Endodermal cell (in vitro differentiated cells): ENCODE measurements around the gene PPP1R12A. TPM values are rescaled to one million over a fixed set of nuclear protein-coding genes. Genes with fewer than 3 reads are reported as not detected.

ENCODE experiments used
- DNase-seq: peaks from one replicate; pipeline ENCODE4 v3.0.0-alpha.2; 2017
- H3K27ac ChIP-seq: 2 replicates; pipeline ENCODE4 v1.5.1; 2013; ENCODE audit warnings: mild to moderate bottlenecking, low read depth, low read length, moderate library complexity
- H3K27me3 ChIP-seq: 2 replicates; pipeline ENCODE4 v1.6.1; 2013; ENCODE audit warnings: mild to moderate bottlenecking, low read length, moderate library complexity; ENCODE audit not compliant: insufficient read depth, control insufficient read depth, poor library complexity, severe bottlenecking
- H3K36me3 ChIP-seq: 2 replicates; pipeline ENCODE4 v1.7.0; 2013; ENCODE audit warnings: mild to moderate bottlenecking, low read length, moderate library complexity; ENCODE audit not compliant: control insufficient read depth, insufficient read depth
- H3K4me1 ChIP-seq: one replicate; pipeline ENCODE4 v1.7.0; 2013; ENCODE audit warnings: low read length; ENCODE audit not compliant: control insufficient read depth, insufficient read depth
- H3K4me3 ChIP-seq: 2 replicates; pipeline ENCODE4 v1.5.1; 2013; ENCODE audit warnings: mild to moderate bottlenecking, low read length, moderate library complexity
- H3K9ac ChIP-seq: 2 replicates; pipeline ENCODE4 v1.6.1; 2013; ENCODE audit warnings: mild to moderate bottlenecking, low read length, moderate library complexity; ENCODE audit not compliant: poor library complexity, severe bottlenecking; ENCODE audit errors: extremely low read depth
- H3K9me3 ChIP-seq: 2 replicates; pipeline ENCODE4 v1.6.1; 2013; ENCODE audit warnings: mild to moderate bottlenecking, low read length, moderate library complexity; ENCODE audit not compliant: control insufficient read depth
- H3K27ac Mint-ChIP-seq: 2 replicates; pipeline ENCODE4 v1.8.0; 2020; ENCODE audit warnings: mixed read lengths
- H3K27me3 Mint-ChIP-seq: 2 replicates; pipeline ENCODE4 v1.8.0; 2021; ENCODE audit warnings: mild to moderate bottlenecking, mixed read lengths; ENCODE audit not compliant: insufficient read depth
- H3K36me3 Mint-ChIP-seq: 2 replicates; pipeline ENCODE4 v1.8.0; 2020; ENCODE audit warnings: low read depth, mixed read lengths
- H3K4me1 Mint-ChIP-seq: 2 replicates; pipeline ENCODE4 v1.8.0; 2020; ENCODE audit warnings: mixed read lengths
- H3K4me3 Mint-ChIP-seq: 2 replicates; pipeline ENCODE4 v1.8.0; 2020; ENCODE audit warnings: mild to moderate bottlenecking, moderate library complexity, mixed read lengths
- H3K9me3 Mint-ChIP-seq: 2 replicates; pipeline ENCODE4 v1.8.0; 2020; ENCODE audit warnings: mild to moderate bottlenecking, mixed read lengths
- WGBS, 2 experiments: methylation state at CpG; one replicate each; pipeline versions ENCODE4 v1.1.5 to v1.1.7; 2013; ENCODE audit warnings: missing lambda C conversion rate in 2 of 2, mixed read lengths in 1 of 2; ENCODE audit not compliant: insufficient coverage in 1 of 2, insufficient read length in 1 of 2; 5-methylcytosine and 5-hydroxymethylcytosine counted together
- total RNA-seq, 2 donors: library from RNA; stranded (reverse); fragmentation: NEBNext Ultra II Directional in 1 of 2; extraction: Animal tissue kit (Norgen Biotek cat#: 25700) in 1 of 2; gene quantifications; 2 replicates in 1 of 2; 3 replicates in 1 of 2; pipeline ENCODE4 v1.2.1, GENCODE V29; 2021
- TF ChIP-seq, protein P1 (sequence below): fragments of 200-600 bp; sonication (generic); conservative IDR thresholded peaks from 2 replicates; pipeline ENCODE4 v1.5.0; 2021; ENCODE audit warnings: antibody characterized with exemption, mild to moderate bottlenecking

Gene PPP1R12A
- total RNA-seq, 2 donors from 2014 or later = 80.0 to 94.7 TPM

GRCh38 chr12:79725987-79726386, 208.9 kb downstream of the PPP1R12A start:
- H3K9ac ChIP-seq = no peak overlapping the region
- H3K27ac ChIP-seq = no peak overlapping the region
- H3K27me3 ChIP-seq = no peaks in the 10 kb centered on the region
- Mint-ChIP-seq H3K27ac (no peak overlapping the region), H3K4me3 (no peak overlapping the region), H3K4me1 (no peaks in the 10 kb centered on the region), H3K27me3 (no peaks in the 10 kb centered on the region), H3K36me3 (no peaks in the 10 kb centered on the region), H3K9me3 (no peaks in the 10 kb centered on the region)
- TF ChIP-seq, protein P1, sequence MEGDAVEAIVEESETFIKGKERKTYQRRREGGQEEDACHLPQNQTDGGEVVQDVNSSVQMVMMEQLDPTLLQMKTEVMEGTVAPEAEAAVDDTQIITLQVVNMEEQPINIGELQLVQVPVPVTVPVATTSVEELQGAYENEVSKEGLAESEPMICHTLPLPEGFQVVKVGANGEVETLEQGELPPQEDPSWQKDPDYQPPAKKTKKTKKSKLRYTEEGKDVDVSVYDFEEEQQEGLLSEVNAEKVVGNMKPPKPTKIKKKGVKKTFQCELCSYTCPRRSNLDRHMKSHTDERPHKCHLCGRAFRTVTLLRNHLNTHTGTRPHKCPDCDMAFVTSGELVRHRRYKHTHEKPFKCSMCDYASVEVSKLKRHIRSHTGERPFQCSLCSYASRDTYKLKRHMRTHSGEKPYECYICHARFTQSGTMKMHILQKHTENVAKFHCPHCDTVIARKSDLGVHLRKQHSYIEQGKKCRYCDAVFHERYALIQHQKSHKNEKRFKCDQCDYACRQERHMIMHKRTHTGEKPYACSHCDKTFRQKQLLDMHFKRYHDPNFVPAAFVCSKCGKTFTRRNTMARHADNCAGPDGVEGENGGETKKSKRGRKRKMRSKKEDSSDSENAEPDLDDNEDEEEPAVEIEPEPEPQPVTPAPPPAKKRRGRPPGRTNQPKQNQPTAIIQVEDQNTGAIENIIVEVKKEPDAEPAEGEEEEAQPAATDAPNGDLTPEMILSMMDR = no peak
- H3K4me1 ChIP-seq = no peaks in the 10 kb centered on the region
- no peak overlapping the region for H3K4me3 ChIP-seq
- WGBS, 2 experiments = 100% methylated on average over 1 of the region's 1 CpG
- no peaks in the 10 kb centered on the region for H3K9me3 ChIP-seq
- no peak for DNase-seq
- H3K36me3 ChIP-seq = no peaks in the 10 kb centered on the region

Other genes with a start within 250 kb of the PPP1R12A start
- gene PAWR, start 244.1 kb downstream of the PPP1R12A start, total RNA-seq = 100 to 1,000 TPM; 128 to 147 TPM
- gene OTOGL, start 164.4 kb upstream of the PPP1R12A start, total RNA-seq = 10 to 100 TPM in 1 of 2 donors, 1 to 10 TPM in 1; 2.4 to 11.4 TPM